Upper lobe of right lung (tissue), 1 donor: Measurements from ENCODE around the gene ZDHHC14. TPM values are rescaled to one million over a fixed set of nuclear protein-coding genes. Genes with fewer than 3 reads are reported as not detected.
"Not testable (repeated sequence)": the region's sequence is repeated elsewhere in the genome, so short reads cannot be mapped to it uniquely, and the experiment has no call there.

ENCODE experiments used
- ATAC-seq: fragments of 200-7000 bp; cut with Tn5 transposase; one replicate; pipeline ENCODE4 v1.9.1; 2020; ENCODE audit warnings: mild to moderate bottlenecking, moderate library complexity
- DNase-seq: peaks from one replicate; pipeline ENCODE4 v3.0.0-alpha.2; 2020
- H3K27ac ChIP-seq: fragments of 200-600 bp; one replicate; pipeline ENCODE4 v1.8.0; 2022
- H3K27me3 ChIP-seq: fragments of 200-600 bp; one replicate; pipeline ENCODE4 v1.8.0; 2022; ENCODE audit warnings: mild to moderate bottlenecking
- H3K36me3 ChIP-seq: fragments of 200-600 bp; one replicate; pipeline ENCODE4 v1.8.0; 2022
- H3K4me1 ChIP-seq: fragments of 200-600 bp; one replicate; pipeline ENCODE4 v1.8.0; 2022
- H3K4me3 ChIP-seq: fragments of 200-600 bp; one replicate; pipeline ENCODE4 v1.8.0; 2022; ENCODE audit warnings: mild to moderate bottlenecking
- H3K9me3 ChIP-seq: fragments of 200-600 bp; one replicate; pipeline ENCODE4 v1.8.0; 2022
- CTCF ChIP-seq: fragments of 200-600 bp; IDR thresholded peaks from one replicate; pipeline ENCODE4 v1.8.0; 2022; ENCODE audit warnings: antibody characterized with exemption
- intact Hi-C: fragments of 100-400 bp; cut with DNase I; formaldehyde crosslinking; loops from one replicate; pipeline ENCODE4 v1.11.0; 2022
- total RNA-seq: library from RNA; stranded (reverse); fragmentation: NEBNext Ultra II Directional; extraction: Animal tissue kit (Norgen Biotek cat#: 25700); gene quantifications from one replicate; pipeline ENCODE4 v1.2.1, GENCODE V29; 2021
- donor health status: DM: no; HTN: yes; CAD: no; lungs with severe emphysema.

ZDHHC14 gene
- total RNA-seq, 1 donor from 2014 or later = 12.2 TPM

GRCh38 chr6:157402996-157403685, 22.2 kb downstream of the ZDHHC14 start:
- Histone ChIP-seq H3K36me3 (no peaks in the 10 kb centered on the region), H3K4me3 (no peak overlapping the region), H3K27me3 (no peaks in the 10 kb centered on the region), H3K4me1 (no peaks in the 10 kb centered on the region), H3K9me3 (no peaks in the 10 kb centered on the region), H3K27ac (no peak overlapping the region)
- intact Hi-C loops = no loop called here
- ATAC-seq (no peak), DNase-seq (no peak)
- no peak for TF ChIP-seq CTCF

GRCh38 chr6:157403686-157404051, 22.7 kb downstream of the ZDHHC14 start:
- intact Hi-C loops = no loop called here
- no peak overlapping the region for H3K27ac ChIP-seq
- ATAC-seq (no peak), DNase-seq (no peak)
- no peaks in the 10 kb centered on the region for H3K9me3 ChIP-seq
- no peaks in the 10 kb centered on the region for H3K36me3 ChIP-seq
- no peaks in the 10 kb centered on the region for H3K27me3 ChIP-seq
- H3K4me3 ChIP-seq = no peak overlapping the region
- no peak for TF ChIP-seq CTCF
- H3K4me1 ChIP-seq = no peaks in the 10 kb centered on the region

- no peaks in the 10 kb centered on the region for H3K27me3 ChIP-seq
- intact Hi-C loops = no loop called here
- no peak for DNase-seq
- no peak overlapping the region for H3K4me3 ChIP-seq
- H3K36me3 ChIP-seq = no peaks in the 10 kb centered on the region
- no peaks in the 10 kb centered on the region for H3K9me3 ChIP-seq
- no peak overlapping the region for H3K27ac ChIP-seq
- no peaks in the 10 kb centered on the region for H3K4me1 ChIP-seq
- no peak for TF ChIP-seq CTCF
- ATAC-seq = no peak
Measured at GRCh38 chr6:157405986-157406385, 25.0 kb downstream of the ZDHHC14 start.

GRCh38 chr6:157406661-157407060, 25.7 kb downstream of the ZDHHC14 start:
- no peak overlapping the region for H3K4me3 ChIP-seq
- no peak for TF ChIP-seq CTCF
- no peaks in the 10 kb centered on the region for H3K4me1 ChIP-seq
- H3K36me3 ChIP-seq = no peaks in the 10 kb centered on the region
- ATAC-seq (no peak), DNase-seq (no peak)
- intact Hi-C loops = no loop called here
- H3K9me3 ChIP-seq = no peaks in the 10 kb centered on the region
- no peak overlapping the region for H3K27ac ChIP-seq
- no peaks in the 10 kb centered on the region for H3K27me3 ChIP-seq

DNA sequence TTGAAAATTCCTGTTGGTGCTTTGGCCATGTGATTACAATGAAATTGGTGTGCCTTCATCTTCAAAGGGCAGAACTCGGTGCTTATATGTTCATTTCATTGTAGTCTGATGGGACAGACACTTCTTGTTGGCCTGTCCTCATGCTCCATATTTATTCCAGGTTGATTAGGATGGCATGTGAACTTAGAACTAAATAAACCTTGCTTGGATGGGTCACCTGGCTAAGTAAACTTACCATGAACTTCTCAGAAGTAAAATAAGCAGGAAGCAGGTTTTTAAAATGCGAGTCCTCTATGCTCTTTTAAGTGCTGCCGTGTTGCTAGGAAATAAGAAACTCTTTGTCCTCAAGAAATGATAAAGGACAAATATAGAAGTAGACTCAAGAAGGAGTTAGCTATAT, 26.7 kb downstream of the ZDHHC14 start:
- intact Hi-C loops = no loop called here
- ATAC-seq (no peak), DNase-seq (no peak)
- no peak overlapping the region for H3K27ac ChIP-seq
- TF ChIP-seq CTCF = no peak
- no peaks in the 10 kb centered on the region for H3K9me3 ChIP-seq
- H3K36me3 ChIP-seq = no peaks in the 10 kb centered on the region
- H3K27me3 ChIP-seq = no peaks in the 10 kb centered on the region
- no peak overlapping the region for H3K4me3 ChIP-seq
- H3K4me1 ChIP-seq = no peaks in the 10 kb centered on the region

DNA sequence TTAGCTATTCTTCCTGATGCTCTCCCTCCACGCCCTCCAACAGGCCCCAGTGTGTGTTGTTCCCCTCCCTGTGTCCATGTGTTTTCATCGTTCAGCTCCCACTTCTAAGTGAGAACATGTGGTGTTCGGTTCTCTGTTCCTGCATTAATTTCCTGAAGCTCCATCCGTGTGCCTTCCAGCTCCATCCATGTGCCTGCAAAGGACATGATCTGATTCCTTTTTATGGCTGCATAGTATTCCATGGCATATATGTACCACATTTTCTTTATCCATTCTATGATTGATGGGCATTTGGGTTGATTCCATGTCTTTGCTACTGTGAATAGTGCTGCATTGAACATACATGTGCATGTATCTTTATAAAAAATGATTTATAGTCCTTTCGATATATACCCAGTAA, 27.4 kb downstream of the ZDHHC14 start:
- intact Hi-C loops, ATAC-seq: not testable (repeated sequence)

More for the DNA sequence above, 27.4 kb downstream of the ZDHHC14 start:
- H3K27ac ChIP-seq, H3K27me3 ChIP-seq, H3K4me1 ChIP-seq, H3K4me3 ChIP-seq, H3K36me3 ChIP-seq, H3K9me3 ChIP-seq, DNase-seq: not testable (repeated sequence)
